ENCODE results near the gene FTMT.

GRCh38 chr5:121872856-121873255, 21.2 kb downstream of the FTMT start:
- TF ChIP-seq CTCF (IDR thresholded peaks at IDR 0.05): no peak
- no peak for TF ChIP-seq POLR2A (IDR thresholded peaks at IDR 0.05)
